Activated T-helper 17 cell treated with anti-CD3 and anti-CD28 coated beads, Interleukin-2, amount 50 U/mL, for 72 hours (primary cell): ENCODE data around the gene SORBS1. TPM values are rescaled to one million over a fixed set of nuclear protein-coding genes. Genes with fewer than 3 reads are reported as not detected.
A peak's percentile ranks its signal among the peaks of the same experiment; 100 is the strongest.

ENCODE experiments used
- ATAC-seq: fragments of 150-1000 bp; cut with Tn5 transposase; replicated peaks from 2 replicates; pipeline ENCODE4 v1.10.0; 2021; ENCODE audit warnings: mild to moderate bottlenecking, moderate library complexity
- H3K27ac Mint-ChIP-seq: one replicate; pipeline ENCODE4 v1.8.0; 2022; ENCODE audit warnings: mixed read lengths
- H3K27me3 Mint-ChIP-seq: one replicate; pipeline ENCODE4 v1.8.0; 2022; ENCODE audit warnings: mixed read lengths
- H3K36me3 Mint-ChIP-seq: one replicate; pipeline ENCODE4 v1.8.0; 2022; ENCODE audit warnings: low read depth, mild to moderate bottlenecking, mixed read lengths
- H3K4me1 Mint-ChIP-seq: one replicate; pipeline ENCODE4 v1.8.0; 2022; ENCODE audit warnings: mixed read lengths
- H3K4me3 Mint-ChIP-seq: one replicate; pipeline ENCODE4 v1.8.0; 2022; ENCODE audit warnings: mild to moderate bottlenecking, mixed read lengths
- H3K9me3 Mint-ChIP-seq: one replicate; pipeline ENCODE4 v1.8.0; 2022; ENCODE audit warnings: mixed read lengths
- total RNA-seq, 2 donors: library from RNA; stranded (reverse); gene quantifications; one replicate each; pipeline ENCODE4 v1.2.3, GENCODE V29; 2022

Gene SORBS1
- total RNA-seq, 2 donors from 2014 or later: 1.1 to 3.4 TPM

DNA sequence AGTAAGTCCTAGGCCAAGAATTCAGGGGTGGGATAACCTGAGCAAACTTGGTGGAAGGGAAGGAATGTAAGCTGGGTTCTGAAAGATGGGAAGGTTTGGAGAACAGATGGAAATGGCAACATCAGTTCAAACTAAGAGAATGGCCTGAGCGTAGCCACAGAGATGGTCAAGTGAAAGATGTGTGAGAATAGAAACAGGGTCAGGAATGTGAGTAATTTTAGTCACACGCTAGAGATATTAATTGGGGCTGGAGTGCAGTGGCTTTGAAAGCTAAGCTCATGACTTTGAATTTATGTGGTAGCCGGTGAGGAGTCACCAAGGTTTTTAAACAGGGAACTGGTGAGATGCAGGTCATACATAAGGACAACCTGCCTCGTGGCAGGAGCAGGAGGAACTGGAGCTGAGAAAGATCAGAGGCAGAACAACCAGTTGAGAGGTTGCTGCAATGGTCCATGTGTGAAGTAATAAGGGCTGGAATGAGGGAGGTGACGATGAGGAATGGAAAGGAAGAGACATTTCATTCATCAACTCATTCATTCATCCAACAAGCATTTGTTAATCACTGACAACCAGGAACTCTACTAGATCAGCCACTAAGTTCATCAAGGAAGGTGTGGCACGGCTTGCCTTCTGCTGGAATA, 12.9 kb upstream of the SORBS1 start:
- Mint-ChIP-seq H3K4me3 (no peak overlapping the region), H3K4me1 (no peaks in the 10 kb centered on the region), H3K36me3 (no peaks in the 10 kb centered on the region), H3K27me3 (peaks cover 11% of the 10 kb centered on the region), H3K9me3 (no peaks in the 10 kb centered on the region), H3K27ac (no peak overlapping the region)
- no peak for ATAC-seq

- Mint-ChIP-seq H3K36me3 (no peaks in the 10 kb centered on the region), H3K27me3 (peaks cover 11% of the 10 kb centered on the region), H3K4me3 (no peak overlapping the region), H3K9me3 (no peaks in the 10 kb centered on the region), H3K4me1 (no peaks in the 10 kb centered on the region), H3K27ac (no peak overlapping the region)
- no peak for ATAC-seq
These were observed 12.4 kb upstream of the SORBS1 start for GRCh38 chr10:95573527-95573926.

- H3K27me3 Mint-ChIP-seq: peaks cover 11% of the 10 kb centered on the region
These were observed 11.1 kb upstream of the SORBS1 start for GRCh38 chr10:95572131-95572820.

DNA sequence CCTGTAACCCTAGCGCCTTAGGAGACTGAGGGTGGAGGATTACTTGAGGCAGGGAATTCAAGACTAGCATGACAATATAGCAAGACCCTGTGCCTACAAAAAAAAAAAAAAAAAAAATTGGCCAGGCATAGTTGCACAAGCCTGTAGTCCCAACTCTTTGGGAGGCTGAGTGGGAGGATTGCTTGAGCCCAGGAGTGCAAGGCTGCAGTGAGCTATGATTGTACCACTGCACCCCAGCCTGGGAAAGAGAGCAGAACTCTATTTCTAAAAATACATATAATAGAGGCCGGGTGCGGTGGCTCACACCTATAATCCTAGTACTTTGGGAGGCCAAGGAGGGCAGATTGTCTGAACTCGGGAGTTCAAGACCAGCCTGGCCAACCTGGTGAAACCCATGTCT, 10.2 kb upstream of the SORBS1 start:
- Mint-ChIP-seq H3K4me1 (no peaks in the 10 kb centered on the region), H3K36me3 (no peaks in the 10 kb centered on the region), H3K9me3 (no peaks in the 10 kb centered on the region), H3K4me3 (no peak overlapping the region), H3K27ac (no peak overlapping the region), H3K27me3 (peaks cover 11% of the 10 kb centered on the region)
- no peak for ATAC-seq

More at GRCh38 chr10:95572131-95572820, 11.1 kb upstream of the SORBS1 start:
- Mint-ChIP-seq H3K4me3 (no peak overlapping the region), H3K4me1 (no peaks in the 10 kb centered on the region), H3K36me3 (no peaks in the 10 kb centered on the region), H3K9me3 (no peaks in the 10 kb centered on the region), H3K27ac (no peak overlapping the region)
- no peak for ATAC-seq

GRCh38 chr10:95569368-95569767, 8.2 kb upstream of the SORBS1 start:
- Mint-ChIP-seq H3K4me3 (no peak overlapping the region), H3K4me1 (no peaks in the 10 kb centered on the region), H3K27me3 (peaks cover 8% of the 10 kb centered on the region), H3K36me3 (no peaks in the 10 kb centered on the region), H3K27ac (no peak overlapping the region), H3K9me3 (no peaks in the 10 kb centered on the region)
- no peak for ATAC-seq

- Mint-ChIP-seq H3K27me3 (no peaks in the 10 kb centered on the region), H3K9me3 (no peaks in the 10 kb centered on the region), H3K36me3 (no peaks in the 10 kb centered on the region), H3K4me3 (no peak overlapping the region), H3K4me1 (no peaks in the 10 kb centered on the region), H3K27ac (no peak overlapping the region)
- ATAC-seq: no peak
These were observed 6.9 kb upstream of the SORBS1 start for GRCh38 chr10:95567903-95568630.

DNA sequence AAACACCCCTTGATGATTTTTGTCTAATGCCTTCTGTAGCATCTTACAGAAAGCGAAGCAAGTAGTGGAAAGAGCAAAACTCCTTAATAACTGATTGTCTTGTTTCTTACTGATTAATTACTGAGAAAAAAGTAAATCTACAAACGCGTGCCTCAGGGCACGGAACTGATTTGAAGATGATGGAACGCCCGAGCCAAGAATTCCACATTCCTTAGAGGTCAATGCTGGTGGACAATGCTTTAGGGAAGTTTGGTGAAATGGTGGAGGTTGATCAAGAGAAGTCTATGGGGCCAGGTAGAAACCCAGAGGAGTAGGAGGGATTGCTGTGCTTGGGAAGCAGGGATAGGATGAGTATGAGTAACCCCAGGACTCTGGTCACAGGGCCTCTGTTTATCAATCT, 5.0 kb upstream of the SORBS1 start:
- no peaks in the 10 kb centered on the region for H3K4me1 Mint-ChIP-seq
- H3K9me3 Mint-ChIP-seq: no peaks in the 10 kb centered on the region
- no peak overlapping the region for H3K4me3 Mint-ChIP-seq
- no peak overlapping the region for H3K27ac Mint-ChIP-seq
- H3K36me3 Mint-ChIP-seq: no peaks in the 10 kb centered on the region
- H3K27me3 Mint-ChIP-seq: no peaks in the 10 kb centered on the region
- no peak for ATAC-seq

DNA sequence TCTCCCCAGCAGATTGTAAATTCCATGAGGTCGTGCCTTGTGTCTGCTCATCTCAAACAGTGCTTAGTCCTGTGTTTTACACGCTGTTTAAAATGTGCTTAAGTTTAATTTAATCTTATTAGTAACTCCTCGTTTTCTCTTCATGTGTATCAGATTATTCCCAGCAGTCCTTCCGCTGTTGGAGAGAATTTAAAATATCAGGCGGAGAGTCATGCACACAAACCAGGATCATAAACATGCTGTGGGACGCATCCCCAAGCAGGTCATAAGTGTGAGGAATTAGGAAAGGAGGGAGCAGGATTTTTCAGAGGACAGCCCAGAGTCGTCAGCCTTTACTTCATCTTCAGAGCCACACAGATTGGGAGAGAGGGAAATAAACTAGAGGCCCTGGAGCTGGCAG, 4.2 kb upstream of the SORBS1 start:
- H3K27ac Mint-ChIP-seq: no peak overlapping the region
- H3K4me3 Mint-ChIP-seq: no peak overlapping the region
- no peaks in the 10 kb centered on the region for H3K27me3 Mint-ChIP-seq
- no peaks in the 10 kb centered on the region for H3K36me3 Mint-ChIP-seq
- H3K4me1 Mint-ChIP-seq: peaks cover 6% of the 10 kb centered on the region
- no peak for ATAC-seq
- H3K9me3 Mint-ChIP-seq: no peaks in the 10 kb centered on the region

GRCh38 chr10:95564291-95564690, 3.1 kb upstream of the SORBS1 start:
- H3K27me3 Mint-ChIP-seq: no peaks in the 10 kb centered on the region
- H3K9me3 Mint-ChIP-seq: no peaks in the 10 kb centered on the region
- H3K27ac Mint-ChIP-seq: no peak overlapping the region
- no peaks in the 10 kb centered on the region for H3K36me3 Mint-ChIP-seq
- no peak for ATAC-seq
- H3K4me3 Mint-ChIP-seq: no peak overlapping the region
- H3K4me1 Mint-ChIP-seq: peaks cover 10% of the 10 kb centered on the region

GRCh38 chr10:95562341-95562965, 1.3 kb upstream of the SORBS1 start:
- H3K4me3 Mint-ChIP-seq: no peak overlapping the region

DNA sequence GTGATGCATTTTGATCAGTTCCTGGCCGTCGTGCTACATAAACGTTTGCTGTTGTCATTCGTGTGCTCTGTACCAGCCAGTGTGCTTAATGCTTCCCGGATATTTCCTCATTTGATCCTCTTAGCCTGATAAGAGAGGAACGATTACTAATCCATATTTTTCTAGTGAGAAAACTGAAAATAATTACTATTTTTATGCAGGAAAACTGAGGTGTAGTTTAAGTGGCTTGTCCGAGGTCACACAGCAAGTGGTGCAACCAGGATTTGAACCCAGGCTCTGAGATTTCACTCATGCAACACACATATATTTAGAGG, 650 bp upstream of the SORBS1 start:
- H3K36me3 Mint-ChIP-seq: no peaks in the 10 kb centered on the region
- no peak overlapping the region for H3K27ac Mint-ChIP-seq
- H3K4me3 Mint-ChIP-seq: peak overlapping the region; percentile 94
- H3K27me3 Mint-ChIP-seq: peaks cover 5% of the 10 kb centered on the region
- H3K9me3 Mint-ChIP-seq: no peaks in the 10 kb centered on the region
- ATAC-seq: no peak
- peaks cover 10% of the 10 kb centered on the region for H3K4me1 Mint-ChIP-seq

More at GRCh38 chr10:95562341-95562965, 1.3 kb upstream of the SORBS1 start:
- no peak for ATAC-seq
- Mint-ChIP-seq H3K27me3 (peaks cover 5% of the 10 kb centered on the region), H3K27ac (no peak overlapping the region), H3K36me3 (no peaks in the 10 kb centered on the region), H3K4me1 (peaks cover 10% of the 10 kb centered on the region), H3K9me3 (no peaks in the 10 kb centered on the region)

- Mint-ChIP-seq H3K36me3 (no peaks in the 10 kb centered on the region), H3K9me3 (no peaks in the 10 kb centered on the region), H3K4me1 (peaks cover 10% of the 10 kb centered on the region), H3K4me3 (peak overlapping the region; percentile 94), H3K27me3 (peaks cover 5% of the 10 kb centered on the region), H3K27ac (peak overlapping the region; percentile 81)
- peak; percentile 35 for ATAC-seq
These were observed 644 bp downstream of the SORBS1 start for GRCh38 chr10:95560278-95561176.

GRCh38 chr10:95559896-95560277, 1.3 kb downstream of the SORBS1 start:
- Mint-ChIP-seq H3K27me3 (peaks cover 5% of the 10 kb centered on the region), H3K4me1 (peaks cover 10% of the 10 kb centered on the region), H3K36me3 (no peaks in the 10 kb centered on the region), H3K9me3 (no peaks in the 10 kb centered on the region), H3K27ac (peak overlapping the region; percentile 81), H3K4me3 (peak overlapping the region; percentile 94)
- ATAC-seq: no peak

- H3K4me1 Mint-ChIP-seq: peaks cover 10% of the 10 kb centered on the region
- no peak for ATAC-seq
- peak overlapping the region; percentile 94 for H3K4me3 Mint-ChIP-seq
- no peak overlapping the region for H3K27ac Mint-ChIP-seq
- peaks cover 5% of the 10 kb centered on the region for H3K27me3 Mint-ChIP-seq
- H3K36me3 Mint-ChIP-seq: no peaks in the 10 kb centered on the region
- H3K9me3 Mint-ChIP-seq: no peaks in the 10 kb centered on the region
These were observed 1.7 kb downstream of the SORBS1 start for GRCh38 chr10:95559471-95559870.
